ENCODE results near the gene TMEM131. TPM values are rescaled to one million over a fixed set of nuclear protein-coding genes. Genes with fewer than 3 reads are reported as not detected.
"Not testable (repeated sequence)": the region's sequence is repeated elsewhere in the genome, so short reads cannot be mapped to it uniquely, and the experiment has no call there.

Gene TMEM131
- total RNA-seq, 4 donors from 2014 or later, result 32.8 to 54.8 (median 41.2) TPM

DNA sequence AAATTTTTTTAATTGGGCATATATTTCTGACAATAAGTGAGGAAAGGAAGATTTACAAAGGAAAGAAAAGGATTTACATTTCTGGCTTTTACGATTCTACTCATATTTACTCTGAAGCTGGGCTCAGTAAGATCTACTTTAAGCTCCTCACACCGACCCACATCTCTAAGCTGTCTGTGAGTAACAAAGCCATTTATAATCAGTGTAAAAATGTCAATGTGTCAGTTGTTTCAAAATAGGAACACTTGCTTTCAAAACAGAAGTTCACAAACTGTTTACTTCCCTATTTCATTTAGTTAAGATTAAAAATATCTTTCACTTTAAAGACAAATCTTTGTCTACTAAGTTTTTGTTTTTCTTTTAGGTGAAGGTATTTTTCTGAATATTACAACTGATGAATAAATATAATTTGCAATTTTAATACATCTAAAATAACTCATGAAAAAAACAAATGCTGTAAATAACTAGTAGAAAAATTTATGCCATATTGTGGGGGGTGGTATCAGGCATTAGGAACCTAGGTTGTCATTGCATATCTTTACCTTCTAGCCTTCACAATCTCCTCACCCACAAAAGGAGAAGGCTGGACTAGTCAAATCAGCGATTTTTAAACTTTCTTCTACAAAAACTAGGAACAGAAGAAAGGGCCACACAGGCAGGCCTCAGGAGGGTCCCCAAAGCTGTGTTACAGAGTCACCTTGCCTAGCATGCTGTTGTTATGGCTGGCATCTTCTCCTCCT, 64.5 kb downstream of the TMEM131 start:
- no peak overlapping the region for H3K4me3 ChIP-seq (ENCODE audit: low read depth, poor library complexity, severe bottlenecking)
- no peak for DNase-seq (ENCODE audit: low spot score in 2 of 2)
- WGBS, 2 donors, result 67 to 74% methylated on average over 3 of the region's 3 CpGs
- intact Hi-C loops (cut with DNase I; ENCODE audit: low total_unique reads), result no loop called here
- TF ChIP-seq, protein P1, sequence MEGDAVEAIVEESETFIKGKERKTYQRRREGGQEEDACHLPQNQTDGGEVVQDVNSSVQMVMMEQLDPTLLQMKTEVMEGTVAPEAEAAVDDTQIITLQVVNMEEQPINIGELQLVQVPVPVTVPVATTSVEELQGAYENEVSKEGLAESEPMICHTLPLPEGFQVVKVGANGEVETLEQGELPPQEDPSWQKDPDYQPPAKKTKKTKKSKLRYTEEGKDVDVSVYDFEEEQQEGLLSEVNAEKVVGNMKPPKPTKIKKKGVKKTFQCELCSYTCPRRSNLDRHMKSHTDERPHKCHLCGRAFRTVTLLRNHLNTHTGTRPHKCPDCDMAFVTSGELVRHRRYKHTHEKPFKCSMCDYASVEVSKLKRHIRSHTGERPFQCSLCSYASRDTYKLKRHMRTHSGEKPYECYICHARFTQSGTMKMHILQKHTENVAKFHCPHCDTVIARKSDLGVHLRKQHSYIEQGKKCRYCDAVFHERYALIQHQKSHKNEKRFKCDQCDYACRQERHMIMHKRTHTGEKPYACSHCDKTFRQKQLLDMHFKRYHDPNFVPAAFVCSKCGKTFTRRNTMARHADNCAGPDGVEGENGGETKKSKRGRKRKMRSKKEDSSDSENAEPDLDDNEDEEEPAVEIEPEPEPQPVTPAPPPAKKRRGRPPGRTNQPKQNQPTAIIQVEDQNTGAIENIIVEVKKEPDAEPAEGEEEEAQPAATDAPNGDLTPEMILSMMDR (IDR thresholded peaks at IDR 0.05), result no peak

- DNase-seq (ENCODE audit: low spot score in 2 of 2), result no peak
- no peak for TF ChIP-seq POLR2A (IDR thresholded peaks at IDR 0.05)
- TF ChIP-seq, protein P1 (IDR thresholded peaks at IDR 0.05), result no peak
- 95 to 100% methylated on average over 3 of the region's 3 CpGs for WGBS, 2 donors
- H3K4me3 ChIP-seq (ENCODE audit: low read depth, poor library complexity, severe bottlenecking), result no peak overlapping the region
- intact Hi-C loops (cut with DNase I; ENCODE audit: low total_unique reads), result no loop called here
Observed at GRCh38 chr2:97928591-97928990, 67.2 kb downstream of the TMEM131 start.

DNA sequence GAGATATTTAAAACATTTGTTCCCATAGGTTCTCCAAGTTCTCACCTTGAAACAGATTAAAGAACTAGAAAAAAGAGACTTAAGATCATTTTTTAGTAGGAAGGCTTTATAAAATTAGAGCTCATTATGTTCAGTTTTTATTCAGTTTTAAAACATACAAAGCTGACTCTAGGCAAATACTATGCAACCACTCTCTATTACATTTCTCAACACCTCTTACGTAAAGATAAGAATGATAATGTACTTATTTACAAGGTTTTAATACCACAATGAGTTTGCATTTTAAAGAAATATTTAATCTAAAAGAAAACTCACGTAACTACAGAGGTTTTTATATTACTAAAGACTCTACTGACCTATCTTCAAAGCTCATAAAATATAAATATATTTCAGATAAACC, 68.8 kb downstream of the TMEM131 start:
- no peak overlapping the region for H3K4me3 ChIP-seq (ENCODE audit: low read depth, poor library complexity, severe bottlenecking)
- WGBS, 2 donors, result 83 to 94% methylated on average over 2 of the region's 2 CpGs
- intact Hi-C loops (cut with DNase I; ENCODE audit: low total_unique reads), result no loop called here
- DNase-seq (ENCODE audit: low spot score in 2 of 2), result no peak
- no peak for TF ChIP-seq POLR2A (IDR thresholded peaks at IDR 0.05)
- TF ChIP-seq, protein P1 (IDR thresholded peaks at IDR 0.05), result no peak

DNA sequence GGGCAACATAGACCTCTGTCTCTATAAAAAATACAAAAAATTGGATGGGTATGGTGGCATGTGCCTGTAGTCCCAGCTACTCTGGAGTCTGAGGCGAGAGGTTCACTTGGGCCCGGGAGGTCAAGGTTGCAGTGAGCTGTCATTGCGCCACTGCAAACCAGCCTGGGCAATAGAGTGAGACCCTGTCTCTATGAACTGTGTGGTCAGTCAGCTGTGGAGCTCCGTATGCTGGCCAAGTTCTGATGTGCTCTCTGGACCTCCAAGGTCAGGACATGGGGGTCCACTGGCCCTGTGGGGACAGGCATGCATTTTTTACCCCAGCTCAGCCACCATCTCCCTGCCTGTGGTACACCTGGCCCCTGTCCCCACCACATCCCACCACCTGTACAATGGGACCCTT, 71.6 kb downstream of the TMEM131 start:
- TF ChIP-seq, protein P1 (IDR thresholded peaks at IDR 0.05), result no peak
- no peak for TF ChIP-seq POLR2A (IDR thresholded peaks at IDR 0.05)
- intact Hi-C loops (cut with DNase I; ENCODE audit: low total_unique reads), result no loop called here

GRCh38 chr2:97919858-97920257, 75.9 kb downstream of the TMEM131 start:
- H3K4me3 ChIP-seq (ENCODE audit: low read depth, poor library complexity, severe bottlenecking), result no peak overlapping the region
- TF ChIP-seq, protein P1 (IDR thresholded peaks at IDR 0.05), result no peak
- no peak for TF ChIP-seq POLR2A (IDR thresholded peaks at IDR 0.05)
- intact Hi-C loops (cut with DNase I; ENCODE audit: low total_unique reads), result no loop called here
- no peak for DNase-seq (ENCODE audit: low spot score in 2 of 2)
- WGBS, 2 donors, result 92% methylated on average over 3 of the region's 3 CpGs

More for the DNA sequence above, 71.6 kb downstream of the TMEM131 start:
- no peak overlapping the region for H3K4me3 ChIP-seq (ENCODE audit: low read depth, poor library complexity, severe bottlenecking)
- no peak for DNase-seq (ENCODE audit: low spot score in 2 of 2)
- WGBS, 2 donors, result 98% methylated on average over 4 of the region's 4 CpGs

DNA sequence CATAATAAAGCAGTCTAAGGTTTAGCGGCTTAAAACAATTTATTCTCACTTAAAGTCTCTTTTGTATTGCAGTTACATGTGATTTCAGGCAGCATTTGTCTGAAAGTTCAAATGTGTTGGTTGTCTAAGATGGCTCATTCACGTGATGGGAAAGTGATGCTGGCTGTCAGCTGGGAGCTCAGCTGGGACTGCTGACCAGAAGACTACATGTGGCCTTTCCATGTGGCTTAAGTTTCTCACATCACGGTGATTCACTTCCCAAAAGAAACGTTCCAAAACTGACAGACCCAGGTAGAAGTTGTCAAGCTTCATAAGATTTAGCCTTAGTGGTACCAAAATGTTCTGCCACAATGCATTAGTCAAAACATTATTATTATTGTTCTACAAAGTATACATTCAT, 76.9 kb downstream of the TMEM131 start:
- 90 to 96% methylated on average over 4 of the region's 4 CpGs for WGBS, 2 donors
- intact Hi-C loops (cut with DNase I; ENCODE audit: low total_unique reads), result no loop called here
- no peak for DNase-seq (ENCODE audit: low spot score in 2 of 2)
- no peak overlapping the region for H3K4me3 ChIP-seq (ENCODE audit: low read depth, poor library complexity, severe bottlenecking)
- no peak for TF ChIP-seq POLR2A (IDR thresholded peaks at IDR 0.05)
- TF ChIP-seq, protein P1 (IDR thresholded peaks at IDR 0.05), result no peak

- H3K4me3 ChIP-seq (ENCODE audit: low read depth, poor library complexity, severe bottlenecking); DNase-seq (ENCODE audit: low spot score in 2 of 2); intact Hi-C loops (cut with DNase I; ENCODE audit: low total_unique reads): not testable (repeated sequence)
- WGBS, 2 donors, result 94 to 96% methylated on average over 7 of the region's 7 CpGs
Observed at GRCh38 chr2:97917668-97918067, 78.1 kb downstream of the TMEM131 start.

Data from lower leg skin (tissue), 4 donors.